ENCODE measurements around the gene ABCA9.

ABCA9 gene

GRCh38 chr17:69067274-69068047 lies 6.7 kb upstream of the ABCA9 start:
- DNase-seq (ENCODE audit: low read depth, low spot score): no peak

- no peak for DNase-seq (ENCODE audit: low read depth, low spot score)
Measured at GRCh38 chr17:69066482-69066881, 5.8 kb upstream of the ABCA9 start.

GRCh38 chr17:69065113-69065512 lies 4.4 kb upstream of the ABCA9 start:
- DNase-seq (ENCODE audit: low read depth, low spot score): no peak

DNA sequence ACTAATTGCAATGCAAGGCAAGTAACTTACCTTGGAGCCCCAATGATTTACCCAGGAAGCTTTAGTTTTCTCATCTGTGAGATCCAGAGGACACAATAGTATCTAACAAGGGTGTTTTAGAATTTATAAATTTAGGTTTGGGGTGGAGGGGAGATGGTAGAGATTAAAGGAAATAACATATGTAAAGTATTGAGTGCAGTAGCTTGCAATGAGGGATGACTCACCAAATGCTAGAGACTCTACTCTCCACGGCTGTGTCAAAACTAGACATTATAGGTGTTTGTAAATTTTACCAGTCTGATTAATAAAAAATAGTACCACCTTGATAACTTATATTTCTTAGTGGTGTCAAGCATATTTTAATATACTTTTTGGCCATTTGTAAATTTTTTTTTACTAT lies 3.7 kb upstream of the ABCA9 start:
- DNase-seq (ENCODE audit: low read depth, low spot score): no peak

- no peak for DNase-seq (ENCODE audit: low read depth, low spot score)
Measured at GRCh38 chr17:69064001-69064400, 3.3 kb upstream of the ABCA9 start.

- no peak for DNase-seq (ENCODE audit: low read depth, low spot score)
Measured at GRCh38 chr17:69062860-69063581, 2.3 kb upstream of the ABCA9 start.

DNA sequence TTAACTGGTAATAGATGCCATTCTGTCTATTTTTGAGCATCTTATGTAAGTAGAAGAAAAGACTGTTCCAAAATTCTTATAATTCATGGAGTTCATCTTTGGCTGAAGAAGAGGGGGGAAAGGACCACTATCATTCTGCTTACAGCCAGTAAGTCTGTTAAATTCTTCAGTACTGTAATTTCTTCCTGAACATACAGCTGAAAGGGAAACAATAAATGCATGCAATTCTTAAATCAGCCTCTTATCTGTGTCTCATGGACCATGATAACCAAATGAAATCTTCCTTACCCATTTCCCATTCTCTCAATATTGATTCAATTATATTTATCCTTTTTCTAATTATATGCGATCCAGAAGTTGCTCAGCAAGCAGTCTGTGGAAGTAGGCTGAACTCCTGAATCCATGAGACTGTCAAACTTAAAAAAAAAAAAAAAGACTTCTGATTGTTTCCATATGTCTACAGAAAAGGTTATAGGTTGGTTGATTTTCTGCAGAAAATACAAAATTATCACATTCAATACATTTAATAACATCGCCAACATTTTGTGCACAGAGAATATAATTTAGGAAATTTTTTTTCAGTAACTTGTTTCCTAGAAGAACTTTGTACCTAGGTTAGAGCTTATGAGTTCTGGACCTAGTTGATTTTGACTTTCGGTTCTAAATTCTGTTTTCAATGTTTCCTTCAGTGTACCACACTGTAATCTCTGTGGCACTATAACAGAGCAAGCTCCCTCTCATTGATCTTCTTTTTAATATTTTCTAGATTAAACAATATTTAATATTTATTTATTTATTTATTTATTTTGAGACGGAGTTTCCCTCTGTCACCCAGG lies 1.2 kb upstream of the ABCA9 start:
- DNase-seq (ENCODE audit: low read depth, low spot score): no peak

DNA sequence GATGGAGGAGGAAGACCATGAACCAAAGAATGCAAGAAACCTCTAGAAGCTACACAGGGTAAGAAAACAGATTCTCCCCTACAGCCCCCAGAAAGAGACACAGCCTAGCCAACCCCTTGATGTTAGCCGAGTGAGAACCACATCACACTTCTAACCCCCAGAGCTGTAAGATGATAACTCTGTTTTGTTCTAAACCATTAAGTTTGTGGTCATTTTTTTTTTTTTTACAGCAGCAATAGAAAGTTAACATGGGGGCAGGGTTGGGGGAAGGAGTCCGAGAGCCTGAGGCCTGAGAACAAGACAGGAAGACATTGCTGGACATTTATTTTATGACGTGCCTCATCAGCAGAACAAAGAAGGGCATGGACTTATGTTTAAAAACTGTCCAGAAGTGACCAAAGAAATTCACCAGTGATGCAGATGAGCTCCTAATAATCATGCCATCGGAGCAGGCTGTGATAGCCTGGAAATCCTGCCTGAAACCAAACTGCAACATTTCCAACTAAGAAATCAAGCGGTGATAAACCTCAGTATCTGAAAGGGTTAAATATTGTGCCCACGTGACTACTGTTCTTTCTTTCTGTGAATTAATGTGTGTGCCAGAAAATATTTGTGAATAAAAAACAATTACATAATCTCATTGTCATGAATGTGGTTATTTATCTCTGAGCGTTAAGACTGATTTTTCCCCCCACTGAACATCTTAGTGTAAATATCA lies 1.1 kb downstream of the ABCA9 start:
- no peak for DNase-seq (ENCODE audit: low read depth, low spot score)

DNA sequence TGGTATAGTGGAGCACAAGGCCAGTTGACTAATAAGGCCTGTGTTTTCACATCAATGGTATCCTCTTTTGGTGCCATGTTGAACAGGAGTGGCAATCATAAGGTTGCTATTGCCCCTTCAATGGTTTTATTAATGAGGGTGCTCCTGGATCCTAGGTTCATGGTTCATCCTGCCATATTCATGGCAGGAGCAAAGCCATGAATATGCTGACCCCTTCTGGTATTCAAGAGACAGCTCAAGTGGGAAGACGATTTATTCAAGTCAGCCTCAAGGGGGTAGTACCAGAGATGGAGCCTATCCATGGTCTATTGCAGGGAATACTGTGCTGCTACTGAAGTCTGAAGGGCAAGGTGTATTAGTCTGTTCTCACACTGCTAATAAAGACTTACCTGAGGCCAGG lies 2.6 kb downstream of the ABCA9 start:
- no peak for DNase-seq (ENCODE audit: low read depth, low spot score)

GRCh38 chr17:69057280-69057679 lies 3.4 kb downstream of the ABCA9 start:
- no peak for DNase-seq (ENCODE audit: low read depth, low spot score)

DNA sequence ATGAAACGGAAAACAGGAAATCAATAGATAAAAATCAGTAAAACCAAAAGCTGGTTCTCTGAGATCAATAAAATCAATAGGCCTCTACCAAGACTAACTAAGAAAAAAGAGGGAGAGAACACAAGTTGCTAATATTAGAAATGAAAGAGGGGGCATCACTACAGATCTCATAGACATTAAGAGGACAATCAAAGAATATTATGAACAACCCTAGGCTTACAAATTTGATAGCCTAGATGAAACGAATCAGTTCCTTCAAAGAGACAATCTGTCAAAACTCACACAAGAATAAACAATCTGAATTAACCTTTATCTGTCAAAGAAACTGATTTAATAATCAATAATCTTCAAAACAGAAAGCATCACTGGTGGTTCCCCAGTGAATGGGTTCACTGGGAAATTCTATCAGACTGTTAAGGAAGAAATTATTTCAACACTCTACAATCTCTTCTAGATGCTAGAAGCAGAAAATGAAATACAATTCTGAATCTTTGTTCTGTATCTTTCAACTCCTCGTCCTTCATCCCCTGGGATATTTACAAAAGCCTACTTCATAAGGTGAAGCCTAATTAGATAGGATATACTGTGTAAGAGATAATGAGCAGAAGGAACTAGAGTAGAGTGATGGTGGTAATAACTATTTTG lies 4.4 kb downstream of the ABCA9 start:
- no peak for DNase-seq (ENCODE audit: low read depth, low spot score)

DNA sequence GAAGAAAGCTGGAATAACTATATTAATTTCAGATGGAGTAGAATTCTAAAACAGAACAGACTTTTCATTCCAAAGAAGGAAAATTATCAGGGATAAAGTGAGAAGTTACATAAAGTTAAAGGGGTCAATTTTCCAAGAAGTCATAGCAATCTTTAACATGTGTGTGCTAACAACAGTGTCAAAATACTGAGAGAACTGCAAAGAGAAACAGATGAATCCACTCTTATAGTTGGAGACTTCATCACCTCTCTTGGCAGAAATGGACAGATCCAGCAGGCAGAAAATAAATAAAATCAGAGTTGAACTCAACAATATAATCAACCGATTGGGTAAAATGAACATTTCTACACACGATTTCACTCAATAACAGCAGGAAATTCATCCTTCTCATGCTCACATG lies 5.4 kb downstream of the ABCA9 start:
- DNase-seq (ENCODE audit: low read depth, low spot score): no peak

- DNase-seq (ENCODE audit: low read depth, low spot score): no peak
Measured at GRCh38 chr17:69050999-69051775, 9.5 kb downstream of the ABCA9 start.

- no peak for DNase-seq (ENCODE audit: low read depth, low spot score)
Measured at GRCh38 chr17:69048634-69049033, 12.1 kb downstream of the ABCA9 start.

GRCh38 chr17:69047368-69048263 lies 13.1 kb downstream of the ABCA9 start:
- peak; percentile 30 for DNase-seq (ENCODE audit: low read depth, low spot score)

DNA sequence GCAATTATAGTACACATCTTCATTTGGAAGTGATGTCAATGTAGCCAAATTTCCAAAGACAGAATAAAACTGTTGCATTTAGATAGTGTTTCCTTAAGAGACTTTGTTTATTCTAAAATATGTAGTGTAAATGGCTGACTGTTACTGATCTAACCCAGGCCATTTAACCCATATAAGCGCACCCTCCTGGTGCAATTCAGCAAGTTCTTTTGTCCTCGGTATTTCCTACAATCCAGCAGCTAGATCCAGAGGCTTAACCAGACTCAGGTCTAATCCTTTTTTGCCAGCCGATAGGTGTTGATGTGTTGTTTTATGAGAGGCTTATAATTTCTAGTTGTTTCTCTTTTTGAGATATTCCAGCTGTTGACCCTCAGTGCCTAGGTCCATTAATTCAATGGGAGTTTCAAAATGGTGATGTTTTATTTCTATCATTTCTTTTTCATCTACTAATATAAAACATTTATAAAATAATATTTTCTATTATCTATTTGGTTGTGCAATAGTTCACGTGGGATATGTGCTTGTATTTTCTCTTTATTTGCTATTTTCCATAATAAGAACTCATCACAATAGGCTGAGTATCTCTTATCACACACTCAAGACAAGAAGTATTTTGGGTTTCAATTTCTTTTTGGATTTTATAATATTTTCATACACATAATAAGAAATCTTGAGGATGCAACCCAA lies 14.5 kb downstream of the ABCA9 start:
- peak; percentile 43 for DNase-seq (ENCODE audit: low read depth, low spot score)

GRCh38 chr17:69045646-69046045 lies 15.1 kb downstream of the ABCA9 start:
- DNase-seq (ENCODE audit: low read depth, low spot score): no peak

GRCh38 chr17:69044371-69044770 lies 16.4 kb downstream of the ABCA9 start:
- DNase-seq (ENCODE audit: low read depth, low spot score): no peak

Measured in ELF-1 (cell line).